HepG2 (cell line): ENCODE data around the gene HDGF. TPM values are rescaled to one million over a fixed set of nuclear protein-coding genes. Genes with fewer than 3 reads are reported as not detected.

ENCODE experiments used
- AKNA ChIP-seq: sonication (generic); formaldehyde crosslinking; IDR thresholded peaks from 2 replicates; pipeline ENCODE4 v1.4.0; 2020; ENCODE audit warnings: missing genetic modification reagents, borderline replicate concordance
- ASH2L ChIP-seq: fragments of 300-600, 200-600 bp; sonication (generic); IDR thresholded peaks from 2 replicates; pipeline ENCODE4 v1.7.0; 2017; ENCODE audit warnings: low read depth, mild to moderate bottlenecking, moderate library complexity, mixed read lengths, low read length; ENCODE audit not compliant: insufficient read length
- CREM ChIP-seq, 2 experiments: sonication (generic) in 1 of 2; formaldehyde crosslinking in 1 of 2; IDR thresholded peaks; 2 replicates each; pipeline versions ENCODE4 v1.4.0 to v1.6.1; 2016 to 2020; ENCODE audit warnings: antibody characterized with exemption in 1 of 2, mild to moderate bottlenecking in 1 of 2, missing genetic modification reagents in 1 of 2
- EHMT2 ChIP-seq: fragments of 200-600 bp; sonication (generic); IDR thresholded peaks from 2 replicates; pipeline ENCODE4 v1.7.0; 2017; ENCODE audit warnings: antibody characterized with exemption, low read depth, low read length, borderline replicate concordance
- MYC ChIP-seq: sonication (generic); formaldehyde crosslinking; IDR thresholded peaks from 2 replicates; pipeline ENCODE4 v1.9.0; 2021; ENCODE audit warnings: missing genetic modification reagents, borderline replicate concordance
- TBL1XR1 ChIP-seq: fragments of 150-350 bp; IDR thresholded peaks from 2 replicates; pipeline ENCODE4 v1.6.1; 2014; ENCODE audit warnings: borderline replicate concordance, low read length; ENCODE audit not compliant: partially characterized antibody
- TOPORS ChIP-seq: sonication (generic); formaldehyde crosslinking; IDR thresholded peaks from 2 replicates; pipeline ENCODE4 v1.8.0; 2023; ENCODE audit warnings: mild to moderate bottlenecking, missing genetic modification reagents
- ZBTB38 ChIP-seq: sonication (generic); formaldehyde crosslinking; IDR thresholded peaks from 2 replicates; pipeline ENCODE4 v1.5.1; 2020; ENCODE audit warnings: mild to moderate bottlenecking, missing genetic modification reagents
- ZBTB43 ChIP-seq: sonication (generic); formaldehyde crosslinking; conservative IDR thresholded peaks from 2 replicates; pipeline ENCODE4 v1.4.0; 2020; ENCODE audit warnings: missing genetic modification reagents
- ZBTB44 ChIP-seq: sonication (generic); formaldehyde crosslinking; IDR thresholded peaks from 2 replicates; pipeline ENCODE4 v1.4.0; 2020; ENCODE audit warnings: missing genetic modification reagents
- ZNF18 ChIP-seq: sonication (generic); formaldehyde crosslinking; IDR thresholded peaks from 2 replicates; pipeline ENCODE4 v1.8.0; 2022; ENCODE audit warnings: mild to moderate bottlenecking, missing genetic modification reagents; ENCODE audit not compliant: insufficient replicate concordance
- ZNF230 ChIP-seq: sonication (generic); formaldehyde crosslinking; IDR thresholded peaks from 2 replicates; pipeline ENCODE4 v1.4.0; 2020; ENCODE audit warnings: mild to moderate bottlenecking, missing genetic modification reagents
- ZNF350 ChIP-seq: sonication (generic); formaldehyde crosslinking; IDR thresholded peaks from 2 replicates; pipeline ENCODE4 v1.4.0; 2020; ENCODE audit warnings: mild to moderate bottlenecking, low read depth, missing genetic modification reagents, borderline replicate concordance
- ZNF501 ChIP-seq: sonication (generic); formaldehyde crosslinking; IDR thresholded peaks from 2 replicates; pipeline ENCODE4 v1.5.1; 2020; ENCODE audit warnings: mild to moderate bottlenecking, moderate library complexity, missing genetic modification reagents
- ZNF607 ChIP-seq: sonication (generic); formaldehyde crosslinking; IDR thresholded peaks from 2 replicates; pipeline ENCODE4 v1.5.1; 2020; ENCODE audit warnings: missing genetic modification reagents, mild to moderate bottlenecking, borderline replicate concordance
- ZNF747 ChIP-seq: sonication (generic); formaldehyde crosslinking; IDR thresholded peaks from 2 replicates; pipeline ENCODE4 v1.8.1; 2023; ENCODE audit warnings: missing genetic modification reagents, mild to moderate bottlenecking, borderline replicate concordance
- ZSCAN21 ChIP-seq: sonication (generic); formaldehyde crosslinking; IDR thresholded peaks from 2 replicates; pipeline ENCODE4 v1.8.0; 2022; ENCODE audit warnings: mild to moderate bottlenecking, missing genetic modification reagents, moderate library complexity, borderline replicate concordance
- polyA plus RNA-seq, 8 experiments: library from polyadenylated mRNA; depleted of rRNA in 3 of 8; stranded (reverse) in 7 of 8; unstranded in 1 of 8; fragments of >200 nt; fragmentation: Illumina TruSeq in 4 of 8; extraction: Trizol in 4 of 8; gene quantifications; 2 replicates each; pipeline versions ENCODE4 v1.2.1 to v1.2.3, GENCODE V29; 2011 to 2016; ENCODE audit warnings: low read depth in 4 of 8, missing spikeins in 1 of 8, mixed read lengths in 1 of 8; ENCODE audit not compliant: insufficient read depth in 1 of 8
- total RNA-seq, 5 experiments: library from RNA; depleted of rRNA; stranded (reverse); fragments of >200 nt; fragmentation: Illumina TruSeq; extraction: Trizol; gene quantifications; 2 replicates each; pipeline ENCODE4 v1.2.3, GENCODE V29; 2016; ENCODE audit warnings: low read depth in 1 of 5

Gene HDGF
- total and polyA plus RNA-seq, 2 of the 13 experiments (the other 11 are each of a cell fraction or from before 2014, with no cell fraction given): 156 to 196 TPM

GRCh38 chr1:156766298-156767100, 15.0 kb upstream of the HDGF start (continued):
- TF ChIP-seq ZNF747 (CRISPR knock-in tag) (no peak), ZBTB38 (CRISPR knock-in tag) (no peak), CREM (IDR thresholded peaks at IDR 0.05) (no peak), CREM (CRISPR knock-in tag; IDR thresholded peaks at IDR 0.05) (no peak), TOPORS (0 out of 2 replicates have a peak, but pooled peaks have one; percentile 13), ZBTB44 (CRISPR knock-in tag) (no peak), ZNF607 (CRISPR knock-in tag) (0 out of 2 replicates have a peak, but pooled peaks have one; percentile 75), ZNF230 (CRISPR knock-in tag) (0 out of 2 replicates have a peak, but pooled peaks have one; percentile 33), EHMT2 (no peak), ZBTB43 (CRISPR knock-in tag) (no peak), ZNF350 (no peak; the same call in 1 of the 2 replicates), ZNF501 (CRISPR knock-in tag) (peak; percentile 17; the same call in 1 of the 2 replicates), AKNA (CRISPR knock-in tag) (0 out of 2 replicates have a peak, but pooled peaks have one; percentile 26), MYC (CRISPR knock-in tag) (no peak), ZSCAN21 (CRISPR knock-in tag) (no peak), ZNF18 (CRISPR knock-in tag) (peak; percentile 7), ASH2L (no peak), TBL1XR1 (no peak)
